ENCODE measurements around the gene DDX21. TPM values are rescaled to one million over a fixed set of nuclear protein-coding genes. Genes with fewer than 3 reads are reported as not detected.

DDX21 gene
- total RNA-seq, 1 donor from 2014 or later = 41.0 TPM

Other genes starting within 250 kb of the DDX21 start
- gene CCAR1, start 234.9 kb upstream of the DDX21 start, total RNA-seq = 55.9 TPM
- 0.27 TPM for gene STOX1, start 128.6 kb upstream of the DDX21 start, total RNA-seq
- 41.3 TPM for gene DDX50, start 54.9 kb upstream of the DDX21 start, total RNA-seq
- gene KIFBP, start 32.6 kb downstream of the DDX21 start, total RNA-seq = 30.4 TPM
- 146 TPM for gene SRGN, start 131.9 kb downstream of the DDX21 start, total RNA-seq
- 53.6 TPM for gene VPS26A, start 168.0 kb downstream of the DDX21 start, total RNA-seq
- gene SUPV3L1, start 224.1 kb downstream of the DDX21 start, total RNA-seq = 22.7 TPM

Measured in sciatic nerve (tissue), 1 donor.